ENCODE data around the gene STMN1.

GRCh38 chr1:25885602-25886001 is 20.6 kb downstream of the STMN1 start:
- TF ChIP-seq CTCF (conservative IDR thresholded peaks at IDR 0.05) (no peak), ZFX (IDR thresholded peaks at IDR 0.05) (no peak)
